Activated CD4-positive, alpha-beta T cell treated with anti-CD3 and anti-CD28 coated beads, Interleukin-2, amount 50 U/mL, for 24 hours (primary cell): ENCODE results near the gene NPAP1.
"Not testable (repeated sequence)": the region's sequence is repeated elsewhere in the genome, so short reads cannot be mapped to it uniquely, and the experiment has no call there.

Experiments used
- DNase-seq, 2 donors: peaks; one replicate each; pipeline ENCODE4 v3.0.0-alpha.2; 2020; ENCODE audit warnings: low read depth in 1 of 2, low spot score in 1 of 2

NPAP1 gene, protein sequence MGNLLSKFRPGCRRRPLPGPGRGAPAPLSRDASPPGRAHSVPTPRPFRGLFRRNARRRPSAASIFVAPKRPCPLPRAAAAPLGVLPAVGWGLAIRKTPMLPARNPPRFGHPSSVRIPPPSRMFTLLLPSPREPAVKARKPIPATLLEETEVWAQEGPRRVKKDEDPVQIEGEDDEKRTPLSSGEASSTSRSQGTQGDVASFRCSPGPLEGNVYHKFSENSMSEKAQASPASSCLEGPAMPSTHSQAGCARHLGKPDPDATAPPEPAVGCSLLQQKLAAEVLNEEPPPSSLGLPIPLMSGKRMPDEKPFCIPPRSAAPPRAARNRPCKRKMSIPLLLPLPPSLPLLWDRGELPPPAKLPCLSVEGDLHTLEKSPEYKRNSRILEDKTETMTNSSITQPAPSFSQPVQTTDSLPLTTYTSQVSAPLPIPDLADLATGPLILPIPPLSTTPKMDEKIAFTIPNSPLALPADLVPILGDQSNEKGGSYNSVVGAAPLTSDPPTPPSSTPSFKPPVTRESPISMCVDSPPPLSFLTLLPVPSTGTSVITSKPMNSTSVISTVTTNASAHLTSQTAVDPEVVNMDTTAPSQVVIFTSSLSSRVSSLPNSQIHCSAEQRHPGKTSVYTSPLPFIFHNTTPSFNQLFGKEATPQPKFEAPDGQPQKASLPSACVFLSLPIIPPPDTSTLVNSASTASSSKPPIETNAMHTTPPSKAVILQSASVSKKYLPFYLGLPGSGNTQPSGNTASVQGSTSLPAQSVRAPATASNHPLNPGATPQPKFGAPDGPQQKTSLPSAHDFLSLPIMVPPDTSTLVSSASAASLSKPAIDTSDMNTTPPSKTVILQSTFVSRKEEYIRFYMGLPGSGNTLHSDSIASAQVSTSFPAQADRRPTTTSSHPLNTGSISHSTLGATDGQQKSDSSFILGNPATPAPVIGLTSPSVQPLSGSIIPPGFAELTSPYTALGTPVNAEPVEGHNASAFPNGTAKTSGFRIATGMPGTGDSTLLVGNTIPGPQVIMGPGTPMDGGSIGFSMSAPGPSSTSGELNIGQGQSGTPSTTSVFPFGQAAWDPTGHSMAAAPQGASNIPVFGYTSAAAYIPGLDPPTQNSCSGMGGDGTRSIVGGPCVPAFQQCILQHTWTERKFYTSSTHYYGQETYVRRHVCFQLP

DNA sequence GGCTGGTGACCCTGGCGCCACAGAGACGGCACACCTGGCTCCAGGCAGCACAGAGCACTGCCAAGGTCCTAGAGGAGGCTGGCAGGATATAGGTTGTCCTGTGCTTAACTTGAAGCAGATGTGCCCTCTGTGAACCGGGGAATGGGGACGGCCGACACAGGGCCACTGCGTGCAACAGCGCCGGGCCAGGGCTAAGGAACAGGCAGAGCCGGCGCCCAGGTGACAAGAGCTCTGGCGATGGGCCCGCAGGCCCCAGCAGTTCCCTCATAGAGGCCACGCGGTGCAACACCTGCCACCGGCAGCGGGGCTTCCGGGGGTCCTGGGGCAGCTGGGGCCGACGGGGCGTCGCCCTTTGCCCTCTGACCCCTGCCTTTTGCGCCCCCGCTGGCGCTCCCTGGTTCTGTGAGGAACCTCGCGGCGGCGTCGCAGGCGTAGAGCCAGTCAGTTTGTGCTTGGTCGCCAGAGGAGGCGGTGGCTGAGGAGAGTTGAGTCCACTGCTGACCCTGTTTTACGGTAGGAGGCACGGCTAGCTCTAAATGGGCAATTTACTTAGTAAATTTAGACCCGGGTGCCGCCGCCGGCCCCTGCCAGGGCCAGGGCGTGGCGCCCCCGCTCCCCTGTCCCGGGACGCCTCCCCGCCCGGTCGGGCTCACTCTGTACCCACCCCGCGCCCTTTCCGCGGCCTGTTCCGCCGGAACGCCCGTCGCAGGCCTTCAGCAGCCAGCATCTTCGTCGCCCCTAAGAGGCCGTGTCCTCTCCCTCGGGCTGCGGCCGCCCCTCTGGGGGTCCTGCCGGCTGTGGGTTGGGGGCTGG lies at the start of gene NPAP1:
NPAP1 (plus strand) TSS at position 444 of the 813 bp plus-strand sequence; CDS start at position 537, 93 bp downstream.
- no peak for DNase-seq

GRCh38 chr15:24627443-24627842 lies 48.1 kb upstream of the NPAP1 start:
- DNase-seq, result no peak

DNA sequence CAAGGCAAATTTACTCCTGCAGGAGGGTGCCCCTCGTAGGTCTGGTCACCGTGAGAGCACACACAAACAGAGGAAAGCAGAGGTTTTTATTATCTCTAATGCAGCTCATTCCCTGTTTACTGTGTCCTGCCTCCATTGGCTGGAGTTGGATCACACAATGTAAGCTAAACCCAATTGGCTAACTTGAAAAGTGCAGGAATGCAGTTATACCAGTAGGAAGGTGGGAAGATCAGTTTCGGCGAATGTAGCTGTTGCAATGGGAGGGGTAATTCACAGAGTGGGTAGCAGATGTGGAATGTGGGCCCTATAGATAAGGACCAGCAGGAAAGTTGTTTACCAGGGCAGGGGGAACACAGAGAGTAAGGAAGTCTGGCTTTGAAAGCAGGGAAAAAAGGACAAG lies 42.5 kb upstream of the NPAP1 start:
- no peak for DNase-seq

GRCh38 chr15:24639412-24639811 lies 36.2 kb upstream of the NPAP1 start:
- DNase-seq, result not testable (repeated sequence)

DNA sequence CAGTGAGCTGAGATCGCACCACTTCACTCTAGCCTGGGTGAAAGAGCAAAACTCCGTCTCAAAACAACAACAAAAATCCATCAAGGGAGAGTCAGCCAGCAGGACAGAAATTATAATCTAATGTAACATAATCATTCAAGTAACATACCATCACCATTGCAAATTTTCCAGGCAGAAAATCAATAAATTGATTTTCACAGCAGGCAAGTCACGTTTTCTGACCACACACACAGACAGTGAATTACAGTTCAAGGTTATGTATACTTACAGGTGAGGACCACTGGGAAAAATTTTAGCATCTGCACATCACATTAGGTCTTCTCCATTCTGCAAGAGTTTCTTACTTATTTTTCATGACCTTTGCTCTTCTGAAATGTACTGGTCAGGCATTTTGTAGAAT lies 29.9 kb upstream of the NPAP1 start:
- DNase-seq, result no peak

GRCh38 chr15:24659622-24660021 lies 16.0 kb upstream of the NPAP1 start:
- DNase-seq, result no peak

- DNase-seq, result no peak
Measured at GRCh38 chr15:24662991-24663390, 12.6 kb upstream of the NPAP1 start.

DNA sequence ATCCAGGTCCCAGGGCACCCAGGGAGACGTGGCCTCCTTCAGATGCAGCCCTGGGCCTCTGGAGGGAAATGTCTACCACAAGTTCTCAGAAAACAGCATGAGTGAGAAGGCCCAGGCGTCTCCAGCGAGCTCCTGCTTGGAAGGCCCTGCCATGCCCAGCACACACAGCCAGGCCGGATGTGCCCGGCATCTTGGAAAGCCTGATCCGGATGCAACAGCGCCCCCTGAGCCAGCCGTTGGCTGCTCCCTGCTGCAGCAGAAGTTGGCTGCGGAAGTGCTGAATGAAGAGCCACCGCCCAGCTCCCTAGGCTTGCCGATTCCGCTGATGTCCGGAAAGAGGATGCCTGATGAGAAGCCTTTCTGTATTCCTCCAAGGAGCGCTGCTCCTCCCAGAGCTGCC lies 856 bp downstream of the NPAP1 start:
- no peak for DNase-seq

GRCh38 chr15:24678485-24678884 lies 2.9 kb downstream of the NPAP1 start:
- no peak for DNase-seq

DNA sequence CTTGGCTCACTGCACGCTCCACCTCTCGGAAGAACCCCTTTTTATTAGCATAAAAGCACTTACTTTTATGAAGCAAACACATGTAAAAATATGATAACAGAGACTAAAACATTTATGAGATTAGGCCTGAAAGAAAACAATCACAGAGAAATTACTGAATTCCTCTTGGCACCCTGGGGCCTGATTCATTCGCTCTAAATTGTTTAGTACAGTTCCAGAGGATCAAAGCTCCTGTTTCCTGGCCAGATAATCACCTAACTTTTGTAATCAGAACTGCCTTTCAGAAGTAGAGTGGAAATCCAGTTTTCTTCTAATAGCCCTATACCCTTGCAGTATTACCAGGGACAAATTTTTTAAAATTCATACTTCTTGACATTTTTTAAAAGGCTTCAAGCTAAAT lies 6.4 kb downstream of the NPAP1 start:
- no peak for DNase-seq

- DNase-seq, result not testable (repeated sequence)
Measured at GRCh38 chr15:24682905-24683304, 7.3 kb downstream of the NPAP1 start.

DNA sequence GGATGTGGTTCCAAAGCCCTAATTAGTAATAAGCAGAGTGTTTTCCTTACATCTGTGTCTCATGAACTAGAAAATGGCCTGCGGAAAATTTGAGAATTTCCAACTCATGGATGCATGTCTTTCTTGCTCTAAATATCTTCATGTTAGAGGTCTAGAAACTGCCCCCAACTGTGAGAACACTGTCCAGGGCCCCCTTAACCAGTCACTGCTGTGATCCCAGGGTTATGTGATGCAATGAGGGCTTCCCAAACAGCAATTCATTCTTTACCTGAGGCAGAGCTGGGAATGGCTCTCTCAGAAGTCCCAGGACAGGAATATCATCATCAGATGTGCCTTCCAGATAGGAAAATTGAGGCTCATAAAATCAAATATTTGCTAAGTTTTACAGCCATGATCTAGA lies 8.2 kb downstream of the NPAP1 start:
- DNase-seq, result no peak

DNA sequence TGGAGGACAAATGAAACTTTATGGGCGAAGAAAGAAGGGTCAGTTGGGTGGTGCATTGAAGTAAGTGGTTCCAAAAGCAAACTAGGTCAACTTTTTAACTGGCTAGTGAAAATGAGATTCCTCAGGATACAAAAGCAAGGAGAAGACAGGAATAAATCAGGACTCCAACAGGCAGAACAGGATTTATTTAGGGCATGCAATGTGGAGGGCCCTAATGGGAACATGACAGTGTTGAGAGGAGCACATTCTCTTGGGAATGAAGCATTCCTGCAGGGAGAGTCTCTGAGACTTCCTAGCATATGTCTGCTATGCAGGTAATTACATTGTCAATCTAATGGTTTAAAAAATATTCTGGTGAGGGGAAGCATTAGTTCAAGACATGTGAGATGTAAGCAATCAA lies 8.7 kb downstream of the NPAP1 start:
- DNase-seq, result no peak

GRCh38 chr15:24696201-24696600 lies 20.6 kb downstream of the NPAP1 start:
- DNase-seq, result no peak

DNA sequence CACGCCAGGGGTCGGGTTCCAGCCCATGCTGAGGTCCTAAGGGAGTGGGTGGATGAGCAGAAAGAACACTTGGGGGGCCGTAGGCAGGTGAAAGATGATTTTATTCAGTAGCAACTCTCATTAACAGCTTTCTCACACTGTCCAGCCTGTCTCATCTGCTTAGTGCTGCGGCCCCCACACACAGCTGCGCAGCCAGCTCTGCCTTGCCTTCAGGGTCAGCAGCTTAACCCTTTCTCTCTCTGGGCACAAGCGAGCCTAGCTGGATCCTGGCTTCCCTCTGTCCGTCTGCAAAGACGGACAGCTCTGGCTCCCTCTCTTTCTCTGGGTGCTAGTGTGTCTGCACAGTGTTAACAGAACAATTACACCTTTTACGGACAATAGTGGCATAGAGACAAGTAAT lies 21.3 kb downstream of the NPAP1 start:
- no peak for DNase-seq

DNA sequence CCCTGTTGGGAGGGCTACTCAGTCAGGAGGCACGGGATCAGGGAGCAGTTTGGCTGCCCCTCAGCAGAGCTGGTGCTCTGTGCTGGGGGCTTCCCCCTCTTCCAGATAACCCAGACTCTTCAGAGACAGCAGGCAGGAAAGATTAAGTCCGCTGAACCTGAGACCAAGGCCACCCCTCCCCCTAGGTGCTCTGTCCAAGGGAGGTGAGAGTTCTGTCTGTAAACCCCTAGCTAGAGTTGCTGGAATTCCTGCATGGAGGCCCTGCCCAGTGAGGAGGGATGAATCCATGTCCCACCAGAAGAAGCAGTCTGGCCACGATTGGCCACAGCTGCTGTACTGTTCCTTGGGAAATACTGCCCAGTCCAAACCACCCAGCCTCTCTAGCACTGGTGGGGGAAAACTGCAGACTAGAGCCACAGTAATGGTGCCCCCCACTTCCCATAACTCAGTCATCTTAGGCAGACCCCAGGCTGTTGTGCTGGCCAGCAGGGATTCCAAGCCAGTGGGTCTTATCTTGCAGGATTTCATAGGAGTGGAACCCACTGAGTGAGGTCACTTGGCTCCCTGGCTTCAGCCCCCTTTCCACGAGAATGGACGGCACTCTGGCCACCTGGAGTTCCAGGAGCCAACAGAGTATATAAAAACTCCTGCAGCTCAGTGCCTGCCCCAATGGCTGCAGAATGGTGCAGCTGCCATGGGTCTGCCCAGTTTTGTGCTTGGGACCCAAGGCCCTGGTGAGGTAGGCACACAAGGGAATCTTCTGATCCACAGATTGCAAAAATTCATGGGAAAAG lies 42.9 kb downstream of the NPAP1 start:
- DNase-seq, result no peak

GRCh38 chr15:24729760-24730159 lies 54.2 kb downstream of the NPAP1 start:
- no peak for DNase-seq
